Mucosa of stomach (tissue), 1 donor: ENCODE results near the gene CNOT6.
A peak's percentile ranks its signal among the peaks of the same experiment; 100 is the strongest.
"Not testable (repeated sequence)": the region's sequence is repeated elsewhere in the genome, so short reads cannot be mapped to it uniquely, and the experiment has no call there.

ENCODE experiments used
- H3K27me3 ChIP-seq: one replicate; pipeline ENCODE4 v1.7.0; 2013; ENCODE audit warnings: mild to moderate bottlenecking, low read length; ENCODE audit not compliant: control insufficient read depth, insufficient read depth
- H3K36me3 ChIP-seq: one replicate; pipeline ENCODE4 v1.7.0; 2013; ENCODE audit warnings: low read length; ENCODE audit not compliant: control insufficient read depth, insufficient read depth
- H3K4me1 ChIP-seq: one replicate; pipeline ENCODE4 v1.7.0; 2013; ENCODE audit warnings: mild to moderate bottlenecking, low read length; ENCODE audit not compliant: control insufficient read depth, insufficient read depth
- H3K4me3 ChIP-seq: one replicate; pipeline ENCODE4 v1.7.0; 2013; ENCODE audit warnings: low read length
- H3K9ac ChIP-seq: one replicate; pipeline ENCODE4 v1.7.0; 2013; ENCODE audit warnings: mild to moderate bottlenecking, low read length, moderate library complexity
- H3K9me3 ChIP-seq: one replicate; pipeline ENCODE4 v1.7.0; 2013; ENCODE audit warnings: mild to moderate bottlenecking, low read length, moderate library complexity; ENCODE audit not compliant: control insufficient read depth
- donor health status: Pancreatic carcinoma.

CNOT6 gene

GRCh38 chr5:180474569-180474968 lies 19.6 kb upstream of the CNOT6 start:
- H3K36me3 ChIP-seq: no peaks in the 10 kb centered on the region
- H3K4me3 ChIP-seq: no peak overlapping the region
- H3K4me1 ChIP-seq: peaks cover 12% of the 10 kb centered on the region
- no peak overlapping the region for H3K9ac ChIP-seq
- peaks cover 16% of the 10 kb centered on the region for H3K27me3 ChIP-seq
- no peaks in the 10 kb centered on the region for H3K9me3 ChIP-seq

- H3K36me3 ChIP-seq, H3K4me1 ChIP-seq, H3K9ac ChIP-seq, H3K27me3 ChIP-seq, H3K9me3 ChIP-seq, H3K4me3 ChIP-seq: not testable (repeated sequence)
Observed at GRCh38 chr5:180475969-180476524, 18.1 kb upstream of the CNOT6 start.

GRCh38 chr5:180484813-180485212 lies 9.4 kb upstream of the CNOT6 start:
- H3K4me1 ChIP-seq: no peaks in the 10 kb centered on the region
- no peaks in the 10 kb centered on the region for H3K27me3 ChIP-seq
- H3K9ac ChIP-seq: no peak overlapping the region
- no peak overlapping the region for H3K4me3 ChIP-seq
- H3K9me3 ChIP-seq: no peaks in the 10 kb centered on the region
- H3K36me3 ChIP-seq: no peaks in the 10 kb centered on the region

- Histone ChIP-seq H3K9me3 (no peaks in the 10 kb centered on the region), H3K9ac (no peak overlapping the region), H3K4me1 (no peaks in the 10 kb centered on the region), H3K4me3 (no peak overlapping the region), H3K36me3 (no peaks in the 10 kb centered on the region), H3K27me3 (no peaks in the 10 kb centered on the region)
Observed at GRCh38 chr5:180486636-180487149, 7.5 kb upstream of the CNOT6 start.

DNA sequence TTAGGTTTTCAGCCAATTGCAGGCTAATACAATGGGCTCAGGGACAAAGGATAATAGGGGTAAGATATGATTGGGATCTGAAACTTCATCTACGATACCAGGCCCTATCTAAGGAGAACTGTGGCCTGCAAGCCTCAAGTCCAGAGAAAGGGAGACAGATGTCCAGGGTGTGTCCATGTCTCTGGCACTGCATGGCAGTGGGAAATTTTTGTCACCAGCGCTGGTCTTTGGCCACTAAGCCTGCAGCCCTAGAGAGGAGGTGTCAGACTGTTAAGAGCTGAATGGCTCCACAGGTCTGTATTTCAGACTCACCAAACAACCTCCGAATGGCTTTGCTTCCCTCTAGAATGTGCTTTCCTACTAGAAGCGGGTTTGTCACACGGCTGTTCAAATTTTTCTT lies 6.6 kb upstream of the CNOT6 start:
- no peaks in the 10 kb centered on the region for H3K9me3 ChIP-seq
- no peak overlapping the region for H3K9ac ChIP-seq
- no peak overlapping the region for H3K4me3 ChIP-seq
- H3K4me1 ChIP-seq: no peaks in the 10 kb centered on the region
- no peaks in the 10 kb centered on the region for H3K27me3 ChIP-seq
- H3K36me3 ChIP-seq: no peaks in the 10 kb centered on the region

GRCh38 chr5:180491496-180491895 lies 2.7 kb upstream of the CNOT6 start:
- peaks cover 11% of the 10 kb centered on the region for H3K4me1 ChIP-seq

DNA sequence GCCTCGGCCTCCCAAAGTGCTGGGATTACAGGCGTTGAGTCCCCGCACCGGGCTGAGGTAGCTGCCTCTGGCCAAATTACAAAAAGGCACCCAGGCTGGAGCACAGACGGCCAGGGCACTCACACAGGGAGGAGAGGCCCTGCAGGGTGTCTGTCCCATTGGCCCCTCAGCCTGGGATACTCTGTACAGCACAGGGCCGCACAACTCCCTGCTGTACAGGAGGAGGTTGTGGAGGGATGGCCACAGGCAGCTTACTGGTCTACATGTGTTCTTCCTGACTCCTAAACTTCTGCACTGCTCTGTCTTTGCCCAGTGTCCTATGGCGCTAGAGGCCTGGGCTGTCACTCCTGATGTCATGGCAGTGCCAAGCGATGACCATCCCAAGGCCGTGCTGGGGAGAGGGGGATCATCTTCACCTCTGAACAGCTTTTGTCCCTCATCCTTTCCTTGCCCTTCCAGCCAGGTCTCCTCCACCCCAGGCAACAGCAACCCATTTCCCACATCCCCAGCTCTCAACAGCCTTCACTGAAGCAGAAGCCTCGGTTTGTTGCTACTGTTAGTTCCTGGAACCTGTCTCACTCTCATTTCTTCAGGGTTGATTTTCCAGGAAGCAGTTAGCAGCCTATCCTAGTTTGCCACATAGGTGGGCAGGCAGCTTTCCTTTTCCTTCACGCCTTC lies 1.8 kb upstream of the CNOT6 start:
- no peak overlapping the region for H3K9ac ChIP-seq
- H3K36me3 ChIP-seq: no peaks in the 10 kb centered on the region
- H3K9me3 ChIP-seq: no peaks in the 10 kb centered on the region
- no peak overlapping the region for H3K4me3 ChIP-seq
- peaks cover 11% of the 10 kb centered on the region for H3K4me1 ChIP-seq
- no peaks in the 10 kb centered on the region for H3K27me3 ChIP-seq

More at GRCh38 chr5:180491496-180491895, 2.7 kb upstream of the CNOT6 start:
- H3K4me3 ChIP-seq: no peak overlapping the region
- H3K27me3 ChIP-seq: no peaks in the 10 kb centered on the region
- H3K9ac ChIP-seq: no peak overlapping the region
- H3K9me3 ChIP-seq: no peaks in the 10 kb centered on the region
- H3K36me3 ChIP-seq: no peaks in the 10 kb centered on the region

GRCh38 chr5:180494510-180495181 lies 467 bp downstream of the CNOT6 start:
- no peaks in the 10 kb centered on the region for H3K27me3 ChIP-seq
- H3K4me1 ChIP-seq: peaks cover 16% of the 10 kb centered on the region
- peak overlapping the region; percentile 85 for H3K9ac ChIP-seq

GRCh38 chr5:180495292-180495691 lies 1.1 kb downstream of the CNOT6 start:
- no peaks in the 10 kb centered on the region for H3K36me3 ChIP-seq
- peak overlapping the region; percentile 85 for H3K9ac ChIP-seq
- H3K4me1 ChIP-seq: peaks cover 21% of the 10 kb centered on the region
- no peaks in the 10 kb centered on the region for H3K27me3 ChIP-seq
- no peaks in the 10 kb centered on the region for H3K9me3 ChIP-seq
- H3K4me3 ChIP-seq: peak overlapping the region; percentile 47

More at GRCh38 chr5:180494510-180495181, 467 bp downstream of the CNOT6 start:
- no peaks in the 10 kb centered on the region for H3K36me3 ChIP-seq
- H3K9me3 ChIP-seq: no peaks in the 10 kb centered on the region
- peak overlapping the region; percentile 47 for H3K4me3 ChIP-seq

GRCh38 chr5:180495991-180496741 lies 2.0 kb downstream of the CNOT6 start:
- peaks cover 21% of the 10 kb centered on the region for H3K4me1 ChIP-seq
- H3K36me3 ChIP-seq: no peaks in the 10 kb centered on the region
- no peak overlapping the region for H3K9ac ChIP-seq
- no peaks in the 10 kb centered on the region for H3K27me3 ChIP-seq
- H3K4me3 ChIP-seq: no peak overlapping the region
- H3K9me3 ChIP-seq: no peaks in the 10 kb centered on the region

GRCh38 chr5:180496806-180497205 lies 2.6 kb downstream of the CNOT6 start:
- H3K9ac ChIP-seq, H3K9me3 ChIP-seq, H3K4me3 ChIP-seq, H3K27me3 ChIP-seq, H3K36me3 ChIP-seq: not testable (repeated sequence)
- H3K4me1 ChIP-seq: peaks cover 21% of the 10 kb centered on the region

DNA sequence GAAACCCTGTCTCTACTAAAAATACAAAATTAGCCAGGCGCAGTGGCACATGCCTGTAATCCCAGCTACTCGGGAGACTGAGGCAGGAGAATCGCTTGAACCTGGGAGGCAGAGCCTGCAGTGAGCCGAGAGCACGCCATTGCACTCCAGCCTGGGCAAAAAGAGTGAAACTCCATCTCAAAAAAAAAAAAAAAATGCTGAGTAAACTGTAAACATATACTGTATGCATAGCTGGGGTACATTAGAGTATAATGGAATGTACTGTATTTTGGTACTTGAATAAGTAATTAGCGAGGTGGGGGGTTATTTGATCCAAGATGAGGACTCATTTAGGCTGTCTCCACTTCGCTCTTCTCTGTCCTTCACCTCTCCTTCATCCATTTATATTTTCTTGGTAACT lies 3.7 kb downstream of the CNOT6 start:
- H3K36me3 ChIP-seq, H3K4me3 ChIP-seq: not testable (repeated sequence)
- peaks cover 21% of the 10 kb centered on the region for H3K4me1 ChIP-seq

More for the DNA sequence above, 3.7 kb downstream of the CNOT6 start:
- H3K9me3 ChIP-seq, H3K9ac ChIP-seq, H3K27me3 ChIP-seq: not testable (repeated sequence)
